Colonic mucosa (tissue), 4 donors: ENCODE measurements around the gene CPNE5. TPM values are rescaled to one million over a fixed set of nuclear protein-coding genes. Genes with fewer than 3 reads are reported as not detected.

Experiments used
- DNase-seq: peaks from one replicate; pipeline ENCODE4 v3.0.0-alpha.2; 2020
- H3K27ac ChIP-seq: fragments of 200-600 bp; one replicate; pipeline ENCODE4 v1.8.0; 2021
- H3K27me3 ChIP-seq: fragments of 200-600 bp; one replicate; pipeline ENCODE4 v1.8.0; 2021
- H3K36me3 ChIP-seq: fragments of 200-600 bp; one replicate; pipeline ENCODE4 v1.8.0; 2021
- H3K4me1 ChIP-seq: fragments of 200-600 bp; one replicate; pipeline ENCODE4 v1.8.0; 2021; ENCODE audit warnings: mild to moderate bottlenecking
- H3K4me3 ChIP-seq: fragments of 200-600 bp; one replicate; pipeline ENCODE4 v1.8.0; 2021
- H3K9ac ChIP-seq, 2 donors: one replicate each; pipeline ENCODE4 v1.7.0; 2013; ENCODE audit warnings: control low read depth in 2 of 2, low read depth in 2 of 2, low read length in 2 of 2
- H3K9me3 ChIP-seq: fragments of 200-600 bp; one replicate; pipeline ENCODE4 v1.8.0; 2021
- CTCF ChIP-seq: fragments of 200-600 bp; IDR thresholded peaks from one replicate; pipeline ENCODE4 v1.8.0; 2022; ENCODE audit warnings: antibody characterized with exemption, mild to moderate bottlenecking
- intact Hi-C: fragments of 100-400 bp; cut with DNase I; formaldehyde crosslinking; loops from one replicate; pipeline ENCODE4 v1.14.1; 2022
- total RNA-seq, 2 donors: library from RNA; stranded (reverse); fragmentation: NEBNext Ultra II Directional in 1 of 2; extraction: Animal tissue kit (Norgen Biotek cat#: 25700) in 1 of 2; gene quantifications; one replicate each; pipeline ENCODE4 v1.2.1, GENCODE V29; 2021
- donor health status: healthy.
- donor health status: DM: no; HTN: no; CAD: no.
- donor health status: DM: no; HTN: no; CAD: no.

CPNE5 gene
- total RNA-seq, 2 donors from 2014 or later = 4.6 to 8.0 TPM

- no peak overlapping the region for H3K9ac ChIP-seq
- no peaks in the 10 kb centered on the region for H3K36me3 ChIP-seq
- H3K4me1 ChIP-seq = no peaks in the 10 kb centered on the region
- no peak overlapping the region for H3K27ac ChIP-seq
- intact Hi-C loops = no loop called here
- no peak for DNase-seq
- H3K9me3 ChIP-seq = no peaks in the 10 kb centered on the region
- H3K27me3 ChIP-seq = no peaks in the 10 kb centered on the region
- no peak for TF ChIP-seq CTCF
- no peak overlapping the region for H3K4me3 ChIP-seq
Observed at GRCh38 chr6:36805917-36806316, 33.3 kb downstream of the CPNE5 start.

- no peaks in the 10 kb centered on the region for H3K4me1 ChIP-seq
- no peak overlapping the region for H3K27ac ChIP-seq
- H3K9ac ChIP-seq = no peak overlapping the region
- TF ChIP-seq CTCF = no peak
- H3K27me3 ChIP-seq = no peaks in the 10 kb centered on the region
- no peak overlapping the region for H3K4me3 ChIP-seq
- H3K9me3 ChIP-seq = no peaks in the 10 kb centered on the region
- no peaks in the 10 kb centered on the region for H3K36me3 ChIP-seq
- DNase-seq = no peak
- intact Hi-C loops = no loop called here
Observed at GRCh38 chr6:36805096-36805797, 34.0 kb downstream of the CPNE5 start.

- no peaks in the 10 kb centered on the region for H3K9me3 ChIP-seq
- intact Hi-C loops = no loop called here
- H3K9ac ChIP-seq = no peak overlapping the region
- no peaks in the 10 kb centered on the region for H3K27me3 ChIP-seq
- H3K4me1 ChIP-seq = no peaks in the 10 kb centered on the region
- H3K27ac ChIP-seq = no peak overlapping the region
- H3K36me3 ChIP-seq = no peaks in the 10 kb centered on the region
- no peak overlapping the region for H3K4me3 ChIP-seq
- no peak for TF ChIP-seq CTCF
- DNase-seq = no peak
Observed at GRCh38 chr6:36804563-36804962, 34.7 kb downstream of the CPNE5 start.

GRCh38 chr6:36803908-36804307 is 35.3 kb downstream of the CPNE5 start:
- H3K4me1 ChIP-seq = no peaks in the 10 kb centered on the region
- intact Hi-C loops = no loop called here
- no peak overlapping the region for H3K9ac ChIP-seq
- DNase-seq = no peak
- H3K4me3 ChIP-seq = no peak overlapping the region
- H3K27me3 ChIP-seq = no peaks in the 10 kb centered on the region
- no peak overlapping the region for H3K27ac ChIP-seq
- no peak for TF ChIP-seq CTCF
- H3K9me3 ChIP-seq = no peaks in the 10 kb centered on the region
- no peaks in the 10 kb centered on the region for H3K36me3 ChIP-seq

- Histone ChIP-seq H3K27ac (no peak overlapping the region), H3K4me3 (no peak overlapping the region), H3K9me3 (no peaks in the 10 kb centered on the region), H3K36me3 (no peaks in the 10 kb centered on the region), H3K27me3 (no peaks in the 10 kb centered on the region), H3K9ac (no peak overlapping the region), H3K4me1 (no peaks in the 10 kb centered on the region)
- intact Hi-C loops = no loop called here
- DNase-seq = no peak
- TF ChIP-seq CTCF = no peak
Observed at GRCh38 chr6:36803482-36803881, 35.8 kb downstream of the CPNE5 start.
